ENCODE results near the gene CFAP299.

DNA sequence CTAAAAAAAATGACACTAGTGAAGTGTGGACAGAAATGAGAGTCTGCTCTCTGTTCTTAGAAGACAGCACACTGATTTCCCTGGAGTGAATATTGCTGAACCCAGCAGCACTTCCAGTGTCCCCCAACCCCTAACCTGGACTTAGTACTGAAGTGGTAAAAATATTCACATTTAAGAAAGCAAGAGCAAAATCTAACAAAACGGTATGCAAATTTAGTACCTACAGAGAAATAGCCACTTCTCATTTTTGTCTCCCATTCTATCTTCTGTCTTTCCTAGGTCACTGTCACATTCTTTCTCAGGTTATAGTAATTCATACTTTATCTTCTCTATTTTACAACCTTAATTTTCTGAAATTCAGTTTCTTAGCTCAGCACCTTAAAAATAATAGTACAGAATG, 274.7 kb downstream of the CFAP299 start:
- TF ChIP-seq POLR2A (IDR thresholded peaks at IDR 0.05), result no peak
- no peak for TF ChIP-seq CTCF (IDR thresholded peaks at IDR 0.05)
- TF ChIP-seq POLR2AphosphoS5 (IDR thresholded peaks at IDR 0.05), result no peak
